ENCODE measurements around the gene ATP6AP1.

The ATP6AP1 gene

GRCh38 chrX:154397888-154398667, 30.4 kb upstream of the ATP6AP1 start, which contains the start of gene RPL10 (continued):
- TF ChIP-seq YY1 (tag by site-specific recombination; IDR thresholded peaks at IDR 0.05): peak; percentile 70; the same call in 1 of the 2 replicates
- peak; percentile 63; the same call in 1 of the 2 replicates for TF ChIP-seq ZNF394 (tag by site-specific recombination; IDR thresholded peaks at IDR 0.05; ENCODE audit: borderline replicate concordance)
- no peak for TF ChIP-seq HOXD13 (CRISPR knock-in tag; IDR thresholded peaks at IDR 0.05; ENCODE audit: borderline replicate concordance)
- TF ChIP-seq ZNF600 (tag by site-specific recombination; IDR thresholded peaks at IDR 0.05): no peak; the same call in 1 of the 2 replicates
- TF ChIP-seq, protein P1, sequence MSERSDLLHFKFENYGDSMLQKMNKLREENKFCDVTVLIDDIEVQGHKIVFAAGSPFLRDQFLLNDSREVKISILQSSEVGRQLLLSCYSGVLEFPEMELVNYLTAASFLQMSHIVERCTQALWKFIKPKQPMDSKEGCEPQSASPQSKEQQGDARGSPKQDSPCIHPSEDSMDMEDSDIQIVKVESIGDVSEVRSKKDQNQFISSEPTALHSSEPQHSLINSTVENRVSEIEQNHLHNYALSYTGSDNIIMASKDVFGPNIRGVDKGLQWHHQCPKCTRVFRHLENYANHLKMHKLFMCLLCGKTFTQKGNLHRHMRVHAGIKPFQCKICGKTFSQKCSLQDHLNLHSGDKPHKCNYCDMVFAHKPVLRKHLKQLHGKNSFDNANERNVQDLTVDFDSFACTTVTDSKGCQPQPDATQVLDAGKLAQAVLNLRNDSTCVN (tag by site-specific recombination; optimal IDR thresholded peaks at IDR 0.05): peak; percentile 55
- no peak for TF ChIP-seq PRDM10 (tag by site-specific recombination; IDR thresholded peaks at IDR 0.05)
- TF ChIP-seq ZNF624 (tag by site-specific recombination; IDR thresholded peaks at IDR 0.05): no peak
- no peak for TF ChIP-seq ZNF37A (tag by site-specific recombination; IDR thresholded peaks at IDR 0.05)
- TF ChIP-seq ZNF768 (tag by site-specific recombination; IDR thresholded peaks at IDR 0.05): no peak
- no peak for TF ChIP-seq ZNF785 (tag by site-specific recombination; IDR thresholded peaks at IDR 0.05)
- no peak for TF ChIP-seq ZNF155 (tag by site-specific recombination; IDR thresholded peaks at IDR 0.05)
- peak; percentile 71; the same call in 1 of the 2 replicates for TF ChIP-seq KLF17 (tag by site-specific recombination; IDR thresholded peaks at IDR 0.05)
- TF ChIP-seq ZNF350 (tag by site-specific recombination; IDR thresholded peaks at IDR 0.05): no peak
- TF ChIP-seq ZSCAN16 (tag by site-specific recombination; IDR thresholded peaks at IDR 0.05): no peak
- TF ChIP-seq ZNF433 (tag by site-specific recombination; IDR thresholded peaks at IDR 0.05; ENCODE audit: low read depth): no peak
- TF ChIP-seq ZSCAN18 (tag by site-specific recombination; IDR thresholded peaks at IDR 0.05): no peak
- no peak for TF ChIP-seq ZBTB48 (tag by site-specific recombination; IDR thresholded peaks at IDR 0.05)
- no peak for TF ChIP-seq GLIS2 (tag by site-specific recombination; IDR thresholded peaks at IDR 0.05)
- TF ChIP-seq KLF9 (tag by site-specific recombination; IDR thresholded peaks at IDR 0.05; ENCODE audit: low read depth): peak; percentile 29; the same call in 1 of the 2 replicates
- TF ChIP-seq ZNF48 (tag by site-specific recombination; IDR thresholded peaks at IDR 0.05): no peak
- peak; percentile 31; the same call in 1 of the 2 replicates for TF ChIP-seq ZNF366 (tag by site-specific recombination; conservative IDR thresholded peaks at IDR 0.05)
- TF ChIP-seq ZNF324 (tag by site-specific recombination; IDR thresholded peaks at IDR 0.05): peak; percentile 72; the same call in 1 of the 2 replicates
- TF ChIP-seq SETDB1 (IDR thresholded peaks at IDR 0.05; ENCODE audit: insufficient read length, low read length): no peak
- TF ChIP-seq ZNF223 (tag by site-specific recombination; IDR thresholded peaks at IDR 0.05): no peak
- TF ChIP-seq ZNF514 (tag by site-specific recombination; IDR thresholded peaks at IDR 0.05): no peak
- peak; percentile 78; the same call in 1 of the 2 replicates for TF ChIP-seq ZNF837 (tag by site-specific recombination; IDR thresholded peaks at IDR 0.05)
- TF ChIP-seq SP7 (tag by site-specific recombination; IDR thresholded peaks at IDR 0.05): peak; percentile 54; the same call in 1 of the 2 replicates
- TF ChIP-seq ZBTB7A (tag by site-specific recombination; IDR thresholded peaks at IDR 0.05; ENCODE audit: low read depth): no peak
- peak; percentile 71 for TF ChIP-seq ZNF2 (tag by site-specific recombination; IDR thresholded peaks at IDR 0.05)
- TF ChIP-seq ZNF626 (tag by site-specific recombination; IDR thresholded peaks at IDR 0.05): no peak
- TF ChIP-seq ZNF654 (tag by site-specific recombination; IDR thresholded peaks at IDR 0.05; ENCODE audit: low read depth): no peak
- TF ChIP-seq REPIN1 (tag by site-specific recombination; IDR thresholded peaks at IDR 0.05; ENCODE audit: low read depth): peak; percentile 82; the same call in 1 of the 2 replicates
- no peak for TF ChIP-seq ZNF621 (tag by site-specific recombination; IDR thresholded peaks at IDR 0.05)
- 0 out of 2 replicates have a peak, but pooled peaks have one; percentile 6 for TF ChIP-seq WT1 (tag by site-specific recombination; IDR thresholded peaks at IDR 0.05)
